GM10266 (cell line): Measurements from ENCODE around the gene ANKS1A.
"Not testable (repeated sequence)": the region's sequence is repeated elsewhere in the genome, so short reads cannot be mapped to it uniquely, and the experiment has no call there.

ENCODE experiments used
- DNase-seq: peaks from one replicate; pipeline ENCODE4 v3.0.0; 2012; ENCODE audit errors: extremely low spot score
- TF ChIP-seq, protein P1 (sequence below): IDR thresholded peaks from 2 replicates; pipeline ENCODE4 v1.5.1; 2012; ENCODE audit warnings: mild to moderate bottlenecking, low read depth; ENCODE audit not compliant: control insufficient read depth, insufficient read depth; ENCODE audit errors: missing control alignments

The ANKS1A gene

GRCh38 chr6:34922177-34922663 lies 33.2 kb downstream of the ANKS1A start:
- DNase-seq, result no peak
- TF ChIP-seq, protein P1, sequence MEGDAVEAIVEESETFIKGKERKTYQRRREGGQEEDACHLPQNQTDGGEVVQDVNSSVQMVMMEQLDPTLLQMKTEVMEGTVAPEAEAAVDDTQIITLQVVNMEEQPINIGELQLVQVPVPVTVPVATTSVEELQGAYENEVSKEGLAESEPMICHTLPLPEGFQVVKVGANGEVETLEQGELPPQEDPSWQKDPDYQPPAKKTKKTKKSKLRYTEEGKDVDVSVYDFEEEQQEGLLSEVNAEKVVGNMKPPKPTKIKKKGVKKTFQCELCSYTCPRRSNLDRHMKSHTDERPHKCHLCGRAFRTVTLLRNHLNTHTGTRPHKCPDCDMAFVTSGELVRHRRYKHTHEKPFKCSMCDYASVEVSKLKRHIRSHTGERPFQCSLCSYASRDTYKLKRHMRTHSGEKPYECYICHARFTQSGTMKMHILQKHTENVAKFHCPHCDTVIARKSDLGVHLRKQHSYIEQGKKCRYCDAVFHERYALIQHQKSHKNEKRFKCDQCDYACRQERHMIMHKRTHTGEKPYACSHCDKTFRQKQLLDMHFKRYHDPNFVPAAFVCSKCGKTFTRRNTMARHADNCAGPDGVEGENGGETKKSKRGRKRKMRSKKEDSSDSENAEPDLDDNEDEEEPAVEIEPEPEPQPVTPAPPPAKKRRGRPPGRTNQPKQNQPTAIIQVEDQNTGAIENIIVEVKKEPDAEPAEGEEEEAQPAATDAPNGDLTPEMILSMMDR, result no peak

DNA sequence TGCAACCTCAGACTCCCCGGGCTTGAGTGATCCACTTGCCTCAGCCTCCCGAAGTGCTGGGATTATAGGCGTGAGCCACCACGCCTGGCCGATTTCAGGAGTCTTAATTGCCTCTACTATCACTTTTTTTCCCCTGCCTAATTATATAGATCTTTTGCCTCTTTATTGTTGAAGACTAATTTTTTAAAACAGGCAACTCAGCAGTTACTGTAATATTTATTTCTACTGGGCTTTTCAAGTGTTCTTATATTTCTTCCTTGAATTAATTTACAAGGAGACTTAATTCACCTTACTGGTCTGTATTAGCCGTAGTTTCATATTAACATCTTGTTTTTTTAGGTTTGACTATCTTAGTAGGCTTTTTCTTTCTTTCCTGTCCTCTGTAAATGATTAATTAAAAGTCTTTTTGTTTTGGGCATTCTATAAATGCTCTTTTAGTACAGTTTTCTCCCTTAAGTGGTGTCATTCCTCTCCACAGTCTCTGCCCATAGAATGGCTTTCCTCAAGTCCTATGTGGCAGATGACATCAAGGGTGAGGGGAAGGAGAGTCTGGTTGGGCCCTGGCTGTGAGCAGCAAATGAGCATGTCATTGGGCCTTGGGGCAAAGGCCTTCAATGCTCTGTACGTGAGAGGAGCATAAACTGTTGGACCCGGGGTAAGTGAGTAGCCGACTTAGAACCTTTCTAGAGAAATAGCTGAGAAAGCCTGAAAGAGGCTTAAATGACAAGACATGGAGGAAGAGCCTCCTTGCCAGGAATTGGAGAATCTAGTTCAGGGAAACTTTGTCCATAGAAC lies 36.0 kb downstream of the ANKS1A start:
- no peak for DNase-seq
- TF ChIP-seq, protein P1, result no peak

DNA sequence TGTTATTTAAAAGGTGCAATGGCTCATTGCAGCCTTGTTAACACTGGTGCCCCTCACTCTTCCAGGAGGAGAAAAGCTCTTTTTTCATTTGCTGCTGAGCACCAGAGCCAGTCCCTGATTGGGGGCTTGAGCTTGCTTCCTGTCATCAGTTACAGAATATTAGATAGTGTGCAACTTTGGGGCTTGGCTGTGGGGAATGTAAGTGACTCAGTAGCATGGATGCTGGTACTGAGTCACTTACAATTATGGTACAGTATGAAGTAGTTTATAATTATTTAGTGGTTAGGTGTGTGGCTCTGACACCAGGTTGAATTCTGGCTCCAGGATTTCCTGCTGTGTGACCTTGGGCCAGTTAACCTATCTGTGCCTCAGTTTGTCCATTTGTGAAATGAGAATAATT lies 37.6 kb downstream of the ANKS1A start:
- DNase-seq, result no peak
- TF ChIP-seq, protein P1, result no peak

DNA sequence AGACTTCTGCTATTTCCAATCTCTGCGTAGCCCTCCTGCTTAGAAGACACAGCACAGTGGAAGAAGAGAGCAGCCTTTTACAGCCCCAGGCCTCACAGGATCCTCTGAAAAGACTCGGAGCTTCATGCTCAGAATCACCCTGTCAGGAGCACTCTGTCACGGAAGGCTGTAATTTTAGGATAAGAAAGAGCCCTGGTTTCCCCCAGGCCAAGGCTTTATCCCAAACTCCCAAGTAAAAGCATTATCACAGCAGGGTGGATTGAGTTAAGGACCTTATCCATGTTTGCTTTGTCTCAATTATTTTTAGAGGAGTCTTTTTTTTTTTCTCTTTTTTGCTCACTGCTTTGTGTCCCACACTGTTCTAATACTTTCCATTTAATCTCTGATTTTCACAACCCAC lies 39.2 kb downstream of the ANKS1A start:
- no peak for DNase-seq
- TF ChIP-seq, protein P1, result no peak

DNA sequence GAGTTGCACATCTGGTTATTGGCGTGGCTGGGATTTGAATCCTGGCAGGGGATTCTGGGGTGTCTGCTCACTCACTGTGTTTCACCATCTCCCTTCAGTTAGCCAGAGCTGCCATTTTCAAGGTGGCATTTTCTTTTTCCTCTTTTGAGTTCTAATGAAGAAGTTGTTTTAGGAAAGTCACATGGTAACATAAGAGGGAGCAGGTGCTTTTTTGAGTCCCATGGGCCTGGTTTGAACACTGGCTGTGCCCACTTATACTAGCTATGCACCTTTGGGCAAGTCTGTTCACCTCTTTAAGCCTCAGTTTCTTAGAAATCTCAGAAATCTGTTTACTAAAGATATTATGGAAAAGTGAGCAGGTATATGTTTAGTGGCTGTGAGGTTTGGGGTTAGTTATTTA lies 39.6 kb downstream of the ANKS1A start:
- no peak for DNase-seq
- TF ChIP-seq, protein P1, result no peak

DNA sequence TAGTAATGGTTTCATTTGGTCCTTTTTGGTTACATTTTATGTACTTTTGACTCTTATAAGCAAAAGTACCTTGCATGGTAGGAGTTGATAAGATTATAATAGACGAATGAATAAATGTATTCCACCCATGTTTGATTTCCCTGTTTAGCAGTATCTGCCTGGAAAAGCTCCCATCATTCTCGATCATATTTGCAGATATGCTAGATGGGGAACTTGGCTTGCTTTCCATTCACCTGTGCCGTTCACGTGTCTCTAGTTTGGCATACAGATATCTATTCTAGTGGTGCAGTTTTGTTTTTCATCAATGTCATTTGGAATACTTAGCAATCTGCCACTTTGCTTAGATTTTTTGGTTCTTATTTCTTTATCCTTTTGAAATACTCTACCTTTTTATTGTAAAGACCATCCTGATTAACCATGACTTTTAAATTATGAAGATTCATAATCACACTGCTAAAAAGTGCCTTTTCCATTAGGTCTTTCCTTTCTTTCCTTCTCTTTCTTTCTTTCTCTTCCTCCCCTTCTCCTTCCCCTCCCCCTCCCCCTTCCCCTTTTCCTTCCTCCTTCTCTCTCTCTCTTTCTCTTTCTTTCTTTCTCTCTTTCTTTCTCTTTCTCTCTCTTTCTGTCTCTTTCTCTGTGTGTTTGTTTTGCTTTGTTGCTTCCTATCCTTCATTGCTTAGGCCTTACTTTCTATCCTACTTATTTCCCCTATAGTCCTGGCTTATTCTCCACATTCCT lies 40.4 kb downstream of the ANKS1A start:
- DNase-seq, result no peak
- TF ChIP-seq, protein P1, result no peak

DNA sequence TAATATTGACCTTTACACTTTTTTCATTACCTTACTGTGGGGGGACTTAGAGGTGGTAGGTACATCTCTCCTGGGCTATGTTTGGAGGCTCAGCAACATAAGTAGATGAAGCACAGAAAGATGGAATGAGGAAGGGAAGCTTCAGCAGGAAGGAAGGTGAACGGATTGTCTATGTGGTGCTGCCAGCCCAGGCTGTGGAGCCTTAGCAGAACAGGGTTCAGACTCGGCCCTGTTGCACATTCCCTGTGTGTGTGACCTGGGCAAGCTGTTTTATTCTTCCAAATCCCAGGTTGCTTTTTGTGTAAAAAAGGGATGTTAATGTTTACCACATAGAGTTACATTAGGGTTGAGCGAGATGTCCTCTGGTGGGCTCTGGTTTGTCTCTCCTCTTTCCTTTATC lies 41.2 kb downstream of the ANKS1A start:
- no peak for DNase-seq
- TF ChIP-seq, protein P1, result no peak

DNA sequence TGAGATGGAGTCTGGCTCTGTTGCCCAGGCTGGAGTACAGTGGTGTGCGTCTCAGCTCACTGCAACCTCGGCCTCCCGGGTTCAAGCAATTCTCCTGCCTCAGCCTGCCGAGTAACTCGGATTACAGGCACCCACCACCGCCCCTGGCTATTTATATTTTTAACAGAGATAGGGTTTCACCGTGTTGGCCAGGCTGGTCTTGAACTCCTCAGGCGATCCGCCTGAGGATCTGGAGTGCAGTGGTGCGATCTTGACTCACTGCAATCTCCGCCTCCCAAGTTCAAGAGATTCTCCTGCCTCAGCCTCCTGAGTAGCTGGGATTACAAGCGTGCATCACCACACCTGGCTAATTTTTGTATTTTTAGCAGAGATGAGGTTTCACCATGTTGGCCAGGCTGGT lies 43.1 kb downstream of the ANKS1A start:
- DNase-seq, result not testable (repeated sequence)
